RWPE2 (cell line): ENCODE data around the gene AMBP.
A peak's percentile ranks its signal among the peaks of the same experiment; 100 is the strongest.
"Not testable (repeated sequence)": the region's sequence is repeated elsewhere in the genome, so short reads cannot be mapped to it uniquely, and the experiment has no call there.

Experiments
- ATAC-seq: fragments of 200-7000 bp; cut with Tn5 transposase; 3 replicates; pipeline ENCODE4 v1.9.1; 2021; ENCODE audit warnings: low read depth
- DNase-seq: peaks from one replicate; pipeline ENCODE4 v3.0.0-alpha.2; 2020; ENCODE audit warnings: low spot score
- H3K27ac ChIP-seq: fragments of 450-650 bp; 2 replicates; pipeline ENCODE4 v1.5.1; 2017; ENCODE audit warnings: mild to moderate bottlenecking; ENCODE audit not compliant: poor library complexity, severe bottlenecking
- H3K27me3 ChIP-seq: fragments of 250-450 bp; sonication (Bioruptor Pico); 2 replicates; pipeline ENCODE4 v1.5.1; 2021; ENCODE audit warnings: mild to moderate bottlenecking, moderate library complexity; ENCODE audit not compliant: insufficient read depth, poor library complexity, severe bottlenecking
- H3K36me3 ChIP-seq: fragments of 250-450 bp; sonication (Bioruptor Pico); 2 replicates; pipeline ENCODE4 v1.5.1; 2020; ENCODE audit warnings: low read depth, mild to moderate bottlenecking, moderate library complexity
- H3K4me1 ChIP-seq: fragments of 250-450 bp; sonication (Bioruptor Pico); 2 replicates; pipeline ENCODE4 v1.5.1; 2021; ENCODE audit warnings: mild to moderate bottlenecking, moderate library complexity; ENCODE audit not compliant: insufficient read depth, poor library complexity, severe bottlenecking
- H3K4me3 ChIP-seq: fragments of 250-450 bp; sonication (Bioruptor Pico); 2 replicates; pipeline ENCODE4 v1.5.1; 2021; ENCODE audit warnings: mild to moderate bottlenecking, moderate library complexity; ENCODE audit not compliant: severe bottlenecking
- H3K9me3 ChIP-seq: fragments of 250-450 bp; sonication (Bioruptor Pico); 2 replicates; pipeline ENCODE4 v1.5.1; 2021; ENCODE audit warnings: mild to moderate bottlenecking, moderate library complexity; ENCODE audit not compliant: severe bottlenecking
- TF ChIP-seq, protein P1 (sequence below): fragments of 450-650 bp; IDR thresholded peaks from one replicate; pipeline ENCODE4 v1.5.1; 2017; ENCODE audit warnings: mild to moderate bottlenecking, moderate library complexity; ENCODE audit not compliant: poor library complexity, severe bottlenecking

Gene AMBP

DNA sequence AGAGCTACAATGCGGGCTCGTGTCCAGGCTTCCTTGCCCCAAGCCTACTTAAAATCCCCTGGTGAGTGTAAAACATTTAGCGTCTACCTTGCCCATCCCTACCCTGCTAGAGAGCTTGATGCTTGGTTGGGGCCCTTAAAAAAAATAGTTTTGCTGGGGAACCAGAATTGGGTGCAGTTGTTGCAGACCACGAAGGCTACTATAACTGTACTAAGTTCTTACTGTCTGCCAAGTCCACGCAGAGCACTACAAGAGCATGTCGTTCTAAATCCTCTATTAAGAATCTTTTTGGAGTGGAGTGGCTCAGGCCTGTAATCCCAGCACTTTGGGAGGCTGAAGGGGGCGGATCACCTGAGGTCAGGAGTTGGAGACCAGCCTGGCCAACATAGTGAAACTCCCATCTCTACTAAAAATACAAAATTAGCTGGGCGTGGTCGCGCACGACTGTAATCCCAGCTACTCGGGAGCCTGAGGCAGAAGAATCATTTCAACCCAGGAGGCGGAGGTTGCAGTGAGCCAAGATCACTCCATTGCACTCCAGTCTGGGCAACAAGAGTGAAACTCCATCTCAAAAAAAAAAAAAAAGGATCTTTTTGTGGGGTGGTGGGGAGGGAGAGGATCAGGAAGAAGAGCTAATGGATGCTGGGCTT lies 4.8 kb upstream of the AMBP start:
- H3K4me3 ChIP-seq, H3K27ac ChIP-seq: not testable (repeated sequence)

GRCh38 chr9:114082017-114082762 lies 4.1 kb upstream of the AMBP start:
- TF ChIP-seq, protein P1, sequence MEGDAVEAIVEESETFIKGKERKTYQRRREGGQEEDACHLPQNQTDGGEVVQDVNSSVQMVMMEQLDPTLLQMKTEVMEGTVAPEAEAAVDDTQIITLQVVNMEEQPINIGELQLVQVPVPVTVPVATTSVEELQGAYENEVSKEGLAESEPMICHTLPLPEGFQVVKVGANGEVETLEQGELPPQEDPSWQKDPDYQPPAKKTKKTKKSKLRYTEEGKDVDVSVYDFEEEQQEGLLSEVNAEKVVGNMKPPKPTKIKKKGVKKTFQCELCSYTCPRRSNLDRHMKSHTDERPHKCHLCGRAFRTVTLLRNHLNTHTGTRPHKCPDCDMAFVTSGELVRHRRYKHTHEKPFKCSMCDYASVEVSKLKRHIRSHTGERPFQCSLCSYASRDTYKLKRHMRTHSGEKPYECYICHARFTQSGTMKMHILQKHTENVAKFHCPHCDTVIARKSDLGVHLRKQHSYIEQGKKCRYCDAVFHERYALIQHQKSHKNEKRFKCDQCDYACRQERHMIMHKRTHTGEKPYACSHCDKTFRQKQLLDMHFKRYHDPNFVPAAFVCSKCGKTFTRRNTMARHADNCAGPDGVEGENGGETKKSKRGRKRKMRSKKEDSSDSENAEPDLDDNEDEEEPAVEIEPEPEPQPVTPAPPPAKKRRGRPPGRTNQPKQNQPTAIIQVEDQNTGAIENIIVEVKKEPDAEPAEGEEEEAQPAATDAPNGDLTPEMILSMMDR = peak; percentile 87
- DNase-seq (peak; percentile 69), ATAC-seq (peak; percentile 92)
- Histone ChIP-seq H3K36me3 (no peaks in the 10 kb centered on the region), H3K27ac (no peak overlapping the region), H3K4me1 (no peaks in the 10 kb centered on the region), H3K27me3 (no peaks in the 10 kb centered on the region), H3K9me3 (no peaks in the 10 kb centered on the region), H3K4me3 (no peak overlapping the region)

More for the DNA sequence above, 4.8 kb upstream of the AMBP start:
- not testable (repeated sequence) for H3K36me3 ChIP-seq, ATAC-seq, H3K4me1 ChIP-seq, H3K27me3 ChIP-seq, H3K9me3 ChIP-seq
- TF ChIP-seq, protein P1 = peak; percentile 61
- peak; percentile 4 for DNase-seq

- Histone ChIP-seq H3K9me3 (no peaks in the 10 kb centered on the region), H3K27me3 (no peaks in the 10 kb centered on the region), H3K4me1 (no peaks in the 10 kb centered on the region), H3K36me3 (no peaks in the 10 kb centered on the region), H3K27ac (no peak overlapping the region), H3K4me3 (no peak overlapping the region)
- DNase-seq (peak; percentile 29), ATAC-seq (no peak)
- TF ChIP-seq, protein P1 = no peak
Observed at GRCh38 chr9:114081441-114082016, 3.4 kb upstream of the AMBP start.

- H3K4me1 ChIP-seq = no peaks in the 10 kb centered on the region
- TF ChIP-seq, protein P1 = no peak
- no peaks in the 10 kb centered on the region for H3K9me3 ChIP-seq
- peak; percentile 23 for DNase-seq
- H3K27me3 ChIP-seq = no peaks in the 10 kb centered on the region
- no peak for ATAC-seq
- no peaks in the 10 kb centered on the region for H3K36me3 ChIP-seq
- no peak overlapping the region for H3K4me3 ChIP-seq
- H3K27ac ChIP-seq = no peak overlapping the region
Observed at GRCh38 chr9:114080773-114081440, 2.8 kb upstream of the AMBP start.
